ENCODE measurements around the gene TWF1.
"Not testable (repeated sequence)": the region's sequence is repeated elsewhere in the genome, so short reads cannot be mapped to it uniquely, and the experiment has no call there.

TWF1 gene
- 38.5 to 76.0 (median 51.3) reads per million in 9 experiments for total RNA-seq

DNA sequence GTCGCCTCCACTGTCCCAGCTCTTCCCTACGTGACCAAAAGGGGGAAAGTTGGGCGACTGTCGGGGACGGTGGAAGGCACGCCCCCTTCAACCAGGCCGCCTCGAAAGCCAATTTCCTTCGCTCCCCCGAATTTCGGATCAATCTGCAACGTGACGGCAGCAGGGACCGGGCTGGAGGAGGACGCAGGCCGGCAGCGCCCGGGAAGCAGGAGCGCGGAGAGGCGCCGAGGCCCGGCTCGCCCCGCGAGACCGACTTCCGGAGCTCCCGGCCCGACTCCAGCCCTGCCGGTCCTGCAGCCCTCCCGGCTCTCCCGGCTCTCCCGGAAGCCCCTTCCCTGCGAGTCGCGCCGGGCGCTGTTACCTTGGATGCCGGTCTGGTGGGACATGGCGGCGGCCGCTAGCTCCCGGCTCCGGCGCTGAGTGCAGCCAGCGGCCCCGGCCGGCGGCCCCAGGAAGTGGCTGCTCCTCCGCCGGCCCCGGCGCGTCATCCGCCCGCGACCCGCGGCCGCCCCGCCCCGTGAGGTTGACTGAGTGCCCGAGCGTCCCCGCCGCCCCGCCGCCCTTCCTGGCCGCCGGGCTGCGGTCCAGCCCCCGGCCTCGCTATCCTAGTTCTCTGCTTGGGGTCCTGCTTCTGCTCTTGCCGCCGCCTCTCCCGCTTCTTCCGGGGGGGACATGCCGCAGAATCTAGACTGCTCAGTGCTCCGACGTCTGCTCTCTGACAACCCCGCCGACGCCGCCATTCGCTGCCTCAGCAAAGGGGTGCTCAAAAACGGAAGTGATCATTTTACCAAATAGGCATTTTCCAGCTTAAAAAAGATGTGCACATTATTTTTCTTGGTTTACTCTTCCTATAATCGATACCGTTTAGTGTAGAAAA is at the start of gene TWF1:
TSS of gene TWF1 (minus strand) at position 458 of the 877 bp plus-strand sequence. CDS start at position 386, 72 bp downstream.
- H3K4me1 Mint-ChIP-seq (ENCODE audit: low read depth in 2 of 2): peaks cover 14 to 29% of the 10 kb centered on the region in 2 donors
- H3K9me3 Mint-ChIP-seq: no peaks in the 10 kb centered on the region
- DNase-seq (peak; percentile 83 to 86 (median 86)), ATAC-seq (replicated peaks) (peak; percentile 92)
- peak within 1 kb of the TSS; percentile 90 to 99 for H3K4me3 Mint-ChIP-seq
- no peaks in the 10 kb centered on the region for H3K27me3 Mint-ChIP-seq
- H3K36me3 Mint-ChIP-seq (ENCODE audit: insufficient read depth): peaks cover 53% of the 10 kb centered on the region
- H3K27ac Mint-ChIP-seq: peak within 1 kb of the TSS; percentile 98 to 100

DNA sequence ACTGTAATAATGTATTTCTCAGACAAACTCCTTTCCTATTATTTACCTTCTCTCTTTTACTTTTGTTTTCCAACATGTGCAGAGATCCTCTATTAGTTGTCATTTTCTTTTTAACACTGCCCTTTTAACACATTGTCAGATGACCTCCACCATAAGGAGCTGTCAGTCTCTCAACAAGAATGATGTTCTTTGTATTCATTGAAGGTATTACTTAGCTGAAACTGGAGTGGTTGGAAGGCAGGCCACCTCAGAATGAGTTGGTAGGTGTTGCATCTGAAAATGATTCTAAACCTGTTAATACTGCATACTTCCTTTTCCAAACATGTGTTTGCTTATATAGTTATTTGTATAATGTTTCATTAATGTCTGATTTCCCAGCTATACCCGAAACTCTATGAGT is 46.6 kb upstream of the TWF1 start:
- Mint-ChIP-seq H3K27ac (no peak overlapping the region), H3K4me3 (no peak overlapping the region), H3K27me3 (no peaks in the 10 kb centered on the region), H3K4me1 (ENCODE audit: low read depth in 2 of 2) (peaks cover 0 to 2% of the 10 kb centered on the region in 2 donors), H3K9me3 (peaks cover 2 to 3% of the 10 kb centered on the region in 2 donors), H3K36me3 (ENCODE audit: insufficient read depth) (no peaks in the 10 kb centered on the region)
- DNase-seq: no peak
- no peak for ATAC-seq (replicated peaks)

DNA sequence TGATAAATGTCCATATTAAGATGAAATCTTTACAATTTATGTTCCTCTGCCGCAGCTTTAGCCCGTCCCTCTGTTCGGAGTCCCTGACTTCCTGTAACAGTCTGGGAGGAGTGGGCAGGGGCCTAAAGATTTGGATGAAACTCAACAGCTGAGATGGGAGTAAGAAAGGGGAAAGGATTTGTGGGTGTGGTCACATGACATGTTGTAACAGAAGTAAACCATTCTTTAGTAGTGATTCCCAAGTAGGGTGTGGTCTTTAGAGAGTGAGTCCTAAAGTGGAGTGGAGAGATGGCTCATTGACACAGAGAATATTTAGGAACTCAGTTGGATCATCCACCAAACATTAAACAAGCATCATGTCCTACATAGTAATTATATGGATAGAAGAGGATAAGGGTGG is 42.7 kb upstream of the TWF1 start:
- Mint-ChIP-seq H3K27ac (no peak overlapping the region), H3K27me3 (no peaks in the 10 kb centered on the region), H3K36me3 (ENCODE audit: insufficient read depth) (no peaks in the 10 kb centered on the region), H3K4me3 (no peak overlapping the region), H3K4me1 (ENCODE audit: low read depth in 2 of 2) (peaks cover 0 to 2% of the 10 kb centered on the region in 2 donors), H3K9me3 (peaks cover 6 to 8% of the 10 kb centered on the region in 2 donors)
- ATAC-seq (replicated peaks): no peak
- no peak for DNase-seq

GRCh38 chr12:43848226-43848507 is 42.0 kb upstream of the TWF1 start:
- Mint-ChIP-seq H3K9me3 (peaks cover 6 to 8% of the 10 kb centered on the region in 2 donors), H3K36me3 (ENCODE audit: insufficient read depth) (no peaks in the 10 kb centered on the region), H3K4me1 (ENCODE audit: low read depth in 2 of 2) (peaks cover 0 to 2% of the 10 kb centered on the region in 2 donors), H3K27me3 (no peaks in the 10 kb centered on the region), H3K27ac (no peak overlapping the region), H3K4me3 (no peak overlapping the region)
- ATAC-seq (replicated peaks) (no peak), DNase-seq (no peak)

GRCh38 chr12:43847425-43848225 is 41.5 kb upstream of the TWF1 start:
- not testable (repeated sequence) for H3K36me3 Mint-ChIP-seq (ENCODE audit: insufficient read depth)

GRCh38 chr12:43842259-43842658 is 36.1 kb upstream of the TWF1 start:
- Mint-ChIP-seq H3K4me1 (ENCODE audit: low read depth in 2 of 2) (peaks cover 6% of the 10 kb centered on the region in 2 donors), H3K36me3 (ENCODE audit: insufficient read depth) (no peaks in the 10 kb centered on the region), H3K9me3 (peaks cover 0 to under 1% of the 10 kb centered on the region in 2 donors), H3K27ac (no peak overlapping the region), H3K4me3 (no peak overlapping the region), H3K27me3 (no peaks in the 10 kb centered on the region)
- ATAC-seq (replicated peaks): no peak
- DNase-seq: no peak

More at GRCh38 chr12:43847425-43848225, 41.5 kb upstream of the TWF1 start:
- not testable (repeated sequence) for H3K9me3 Mint-ChIP-seq; H3K4me1 Mint-ChIP-seq (ENCODE audit: low read depth in 2 of 2); H3K4me3 Mint-ChIP-seq; DNase-seq; H3K27me3 Mint-ChIP-seq; ATAC-seq (replicated peaks)
- peak overlapping the region in 1 of 2 donors; percentile 1 for H3K27ac Mint-ChIP-seq

DNA sequence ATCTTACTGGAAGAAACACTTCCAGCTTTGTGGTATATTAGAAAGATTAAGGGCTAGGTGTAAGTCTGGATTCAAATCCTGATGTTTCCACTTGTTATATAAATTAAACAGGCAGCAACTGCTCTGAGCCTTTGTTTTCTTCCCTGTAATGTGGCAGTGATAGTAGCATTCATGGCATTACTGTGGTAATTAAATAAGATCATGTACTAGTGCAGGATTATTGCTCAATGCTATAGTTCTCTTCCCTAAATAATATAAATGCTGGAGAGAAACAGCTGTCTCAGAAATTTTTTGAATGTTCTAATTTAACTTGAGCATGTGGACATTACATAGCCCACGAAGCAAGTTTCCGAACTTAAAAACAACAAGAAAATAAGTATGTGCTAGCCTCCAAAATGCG is 35.1 kb upstream of the TWF1 start:
- Mint-ChIP-seq H3K27me3 (no peaks in the 10 kb centered on the region), H3K4me1 (ENCODE audit: low read depth in 2 of 2) (peaks cover 6 to 11% of the 10 kb centered on the region in 2 donors), H3K9me3 (no peaks in the 10 kb centered on the region), H3K4me3 (no peak overlapping the region), H3K36me3 (ENCODE audit: insufficient read depth) (no peaks in the 10 kb centered on the region), H3K27ac (no peak overlapping the region)
- no peak for DNase-seq
- no peak for ATAC-seq (replicated peaks)

GRCh38 chr12:43840338-43840737 is 34.2 kb upstream of the TWF1 start:
- ATAC-seq (replicated peaks): no peak
- Mint-ChIP-seq H3K9me3 (no peaks in the 10 kb centered on the region), H3K36me3 (ENCODE audit: insufficient read depth) (no peaks in the 10 kb centered on the region), H3K4me1 (ENCODE audit: low read depth in 2 of 2) (peaks cover 6 to 11% of the 10 kb centered on the region in 2 donors), H3K27ac (no peak overlapping the region), H3K4me3 (no peak overlapping the region), H3K27me3 (no peaks in the 10 kb centered on the region)
- DNase-seq: no peak

DNA sequence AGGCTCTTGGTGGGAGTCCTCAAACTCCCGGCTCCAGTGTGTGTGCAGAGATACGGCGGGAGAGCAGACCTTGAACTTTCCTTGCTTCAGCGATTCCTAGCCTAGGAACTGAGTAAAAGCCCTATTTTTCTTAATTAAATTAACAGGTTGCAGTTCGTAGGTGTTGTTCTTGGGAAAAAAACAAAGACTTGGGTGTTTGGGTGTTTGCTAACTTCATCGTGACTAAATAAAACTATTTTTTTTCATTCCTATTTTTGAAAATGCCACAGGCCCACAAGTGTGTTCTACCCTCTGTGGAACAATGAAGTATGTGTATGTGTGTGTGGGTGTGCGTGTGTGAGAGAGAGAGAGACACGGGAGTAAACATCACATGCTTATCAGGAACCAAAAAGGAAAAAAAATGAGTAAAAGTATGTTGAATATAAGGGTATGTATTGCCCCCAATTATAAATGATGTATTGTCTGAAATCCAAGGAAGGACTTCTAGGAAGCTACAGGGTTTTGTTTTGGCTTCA is 30.4 kb upstream of the TWF1 start:
- Mint-ChIP-seq H3K27ac (peak overlapping the region; percentile 26 to 85), H3K27me3 (no peaks in the 10 kb centered on the region), H3K9me3 (no peaks in the 10 kb centered on the region), H3K4me3 (peak overlapping the region; percentile 70 to 84), H3K36me3 (ENCODE audit: insufficient read depth) (peaks cover 8% of the 10 kb centered on the region), H3K4me1 (ENCODE audit: low read depth in 2 of 2) (peaks cover 27 to 30% of the 10 kb centered on the region in 2 donors)
- ATAC-seq (replicated peaks) (no peak), DNase-seq (no peak)

GRCh38 chr12:43835656-43836474 is 29.7 kb upstream of the TWF1 start, which contains the start of gene TMEM117:
TMEM117 (plus strand) TSS chr12:43836081.
- Mint-ChIP-seq H3K9me3 (no peaks in the 10 kb centered on the region), H3K4me3 (peak within 1 kb of the TSS; percentile 70 to 84), H3K27ac (peak within 1 kb of the TSS; percentile 78 to 92), H3K36me3 (ENCODE audit: insufficient read depth) (peaks cover 8% of the 10 kb centered on the region), H3K27me3 (no peaks in the 10 kb centered on the region), H3K4me1 (ENCODE audit: low read depth in 2 of 2) (peaks cover 27 to 30% of the 10 kb centered on the region in 2 donors)
- peak; percentile 69 for ATAC-seq (replicated peaks)
- DNase-seq: peak; percentile 50 to 62 (median 52)

DNA sequence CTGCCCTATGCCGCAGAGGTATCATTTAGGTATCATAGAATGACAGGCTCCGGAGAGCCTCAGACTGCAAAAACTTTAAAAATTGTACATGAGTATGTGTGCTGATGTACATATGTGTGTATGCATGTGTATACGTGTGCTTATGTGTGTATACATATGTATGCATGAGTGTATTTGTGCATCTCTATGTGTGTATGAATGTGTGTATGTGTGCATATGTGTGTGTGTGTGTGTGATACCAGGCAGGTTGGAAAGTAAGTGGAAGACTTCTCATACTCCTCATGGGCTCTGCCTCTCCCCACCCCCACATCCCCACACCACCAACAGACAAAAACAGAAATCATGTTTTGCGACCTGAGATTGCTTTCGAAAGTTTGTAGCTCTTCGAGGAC is 29.1 kb upstream of the TWF1 start:
- H3K27ac Mint-ChIP-seq: peak overlapping the region; percentile 78 to 92
- ATAC-seq (replicated peaks) (no peak), DNase-seq (no peak)
- H3K4me1 Mint-ChIP-seq (ENCODE audit: low read depth in 2 of 2): peaks cover 27 to 30% of the 10 kb centered on the region in 2 donors
- no peaks in the 10 kb centered on the region for H3K9me3 Mint-ChIP-seq
- H3K27me3 Mint-ChIP-seq: no peaks in the 10 kb centered on the region
- H3K36me3 Mint-ChIP-seq (ENCODE audit: insufficient read depth): peaks cover 8% of the 10 kb centered on the region
- H3K4me3 Mint-ChIP-seq: peak overlapping the region; percentile 70 to 84

DNA sequence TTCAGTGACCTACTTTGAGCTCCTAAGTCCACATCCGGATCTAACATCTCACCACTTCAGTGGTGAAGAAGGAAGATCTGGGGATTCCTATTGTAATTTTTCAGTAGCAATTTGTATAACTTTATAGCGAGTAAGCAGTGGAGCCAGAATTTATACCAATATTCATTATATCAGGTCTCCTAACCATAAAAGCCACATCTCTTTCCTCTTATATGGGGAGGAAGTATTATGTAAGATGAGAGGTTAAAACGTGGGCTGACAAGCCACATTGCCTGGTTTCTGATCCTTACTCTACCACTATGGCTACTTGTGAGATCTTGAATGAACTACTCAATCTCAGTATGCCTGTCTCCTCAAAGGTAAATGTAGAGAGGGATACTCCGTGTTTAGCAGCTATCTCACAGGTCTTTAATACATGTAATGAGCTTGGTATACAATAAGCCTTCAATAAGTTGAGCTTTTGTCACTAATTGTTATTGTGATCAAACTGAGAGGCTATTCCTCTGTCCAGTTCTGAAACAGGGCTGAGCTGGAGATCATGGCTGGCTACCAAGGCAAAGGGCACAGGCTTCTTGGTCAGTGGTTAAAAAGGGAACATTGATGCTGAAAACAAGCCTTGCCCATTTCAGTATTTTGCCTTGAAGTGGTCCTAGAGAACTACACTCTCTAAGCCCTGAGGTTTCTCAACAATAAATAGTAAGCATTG is 26.5 kb upstream of the TWF1 start:
- ATAC-seq (replicated peaks) (peak; percentile 50), DNase-seq (peak in 1 of 3 experiments; percentile 8)
- H3K36me3 Mint-ChIP-seq (ENCODE audit: insufficient read depth): peaks cover 8% of the 10 kb centered on the region
- peak overlapping the region; percentile 18 to 42 for H3K4me3 Mint-ChIP-seq
- no peaks in the 10 kb centered on the region for H3K9me3 Mint-ChIP-seq
- peaks cover 20 to 25% of the 10 kb centered on the region in 2 donors for H3K4me1 Mint-ChIP-seq (ENCODE audit: low read depth in 2 of 2)
- H3K27ac Mint-ChIP-seq: peak overlapping the region in 1 of 2 donors; percentile 63
- H3K27me3 Mint-ChIP-seq: no peaks in the 10 kb centered on the region
